Small intestine (tissue), 7 donors: ENCODE measurements around the gene ASCL2. TPM values are rescaled to one million over a fixed set of nuclear protein-coding genes. Genes with fewer than 3 reads are reported as not detected.

ENCODE experiments used
- DNase-seq, 2 donors: peaks; one replicate each; pipeline versions ENCODE4 v3.0.0 to v3.0.0-alpha.2; 2013
- FAIRE-seq: peaks from 2 replicates; lab custom pipeline; 2012; peaks lifted over from hg19 to GRCh38; lab: Jason Lieb, UNC
- H3K27ac ChIP-seq, 3 donors: one replicate each; pipeline ENCODE4 v1.5.1; 2013; ENCODE audit warnings: low read length in 2 of 3, mild to moderate bottlenecking in 2 of 3, control low read depth in 1 of 3, inconsistent platforms in 1 of 3, low read depth in 1 of 3, moderate library complexity in 1 of 3
- H3K27me3 ChIP-seq, 3 donors: one replicate each; pipeline ENCODE4 v1.6.1; 2013; ENCODE audit warnings: low read length in 3 of 3, inconsistent platforms in 1 of 3; ENCODE audit not compliant: control insufficient read depth in 3 of 3, insufficient read depth in 3 of 3
- H3K36me3 ChIP-seq, 3 donors: one replicate each; pipeline ENCODE4 v1.6.1; 2013; ENCODE audit warnings: low read length in 3 of 3, inconsistent platforms in 1 of 3, low read depth in 1 of 3, mild to moderate bottlenecking in 1 of 3, moderate library complexity in 1 of 3; ENCODE audit not compliant: control insufficient read depth in 3 of 3, insufficient read depth in 2 of 3
- H3K4me1 ChIP-seq, 3 donors: one replicate each; pipeline ENCODE4 v1.6.1; 2013; ENCODE audit warnings: low read length in 2 of 3, inconsistent platforms in 1 of 3, low read depth in 1 of 3, mild to moderate bottlenecking in 1 of 3, moderate library complexity in 1 of 3; ENCODE audit not compliant: control insufficient read depth in 3 of 3, insufficient read depth in 2 of 3
- H3K4me3 ChIP-seq, 3 donors: one replicate each; pipeline ENCODE4 v1.5.1; 2013; ENCODE audit warnings: low read length in 3 of 3, control low read depth in 1 of 3, inconsistent platforms in 1 of 3, low read depth in 1 of 3, mild to moderate bottlenecking in 1 of 3, moderate library complexity in 1 of 3
- H3K9me3 ChIP-seq, 2 donors: one replicate each; pipeline ENCODE4 v1.6.1; 2013; ENCODE audit warnings: low read depth in 1 of 2, low read length in 1 of 2; ENCODE audit not compliant: control insufficient read depth in 2 of 2, insufficient read depth in 1 of 2
- WGBS, 3 donors: extraction: QIAGEN DNeasy Blood & Tissue Kit; methylation state at CpG; one replicate each; pipeline ENCODE4 v1.1.7; 2013; 5-methylcytosine and 5-hydroxymethylcytosine counted together
- polyA plus RNA-seq, 4 donors: library from polyadenylated mRNA; stranded (reverse) in 3 of 4; unstranded in 1 of 4; fragments of 200-250 nt in 3 of 4; fragments of 120-200 nt in 1 of 4; gene quantifications; one replicate each; pipeline versions ENCODE4 v1.2.1 to v1.2.3, GENCODE V29; 2013
- donor health status: healthy with polysubstance abuse.
- donor health status: control.
- donor health status: control.
- donor health status: Bipolar disorder and iron deficiency.
- donor health status: healthy.

The ASCL2 gene
- polyA plus RNA-seq, 4 donors = 0.89 to 16.5 (median 9.4) TPM

DNA sequence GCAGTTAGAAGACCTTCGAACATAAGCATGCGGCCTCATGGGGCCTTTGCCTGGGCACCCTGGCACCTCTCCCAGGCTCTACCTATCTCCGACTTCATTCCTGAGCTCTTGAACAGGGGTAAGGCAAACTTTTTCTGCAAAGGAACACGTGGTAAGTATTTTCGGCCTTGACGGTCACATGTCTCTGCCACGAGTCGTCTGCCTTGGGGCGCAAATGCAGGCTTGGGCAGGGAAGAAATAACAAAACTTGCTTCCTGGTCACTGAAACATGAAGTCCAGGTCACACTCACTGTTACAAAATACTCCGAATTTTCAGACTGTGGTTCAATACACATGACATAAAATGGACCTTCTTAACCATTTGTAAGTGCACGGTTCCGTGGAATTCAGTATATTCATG, 3.4 kb upstream of the ASCL2 start:
- peaks cover 0 to 5% of the 10 kb centered on the region in 2 donors for H3K9me3 ChIP-seq
- no peaks in the 10 kb centered on the region for H3K36me3 ChIP-seq
- H3K4me3 ChIP-seq = no peak overlapping the region
- DNase-seq = no peak
- no peak overlapping the region for H3K27ac ChIP-seq
- 78 to 86% (median 83%) methylated on average over 12 of the region's 12 CpGs for WGBS, 3 donors
- no peak for FAIRE-seq
- H3K4me1 ChIP-seq = peaks cover 0 to 6% (median 0%) of the 10 kb centered on the region in 3 donors
- peaks cover 0 to 29% (median 5%) of the 10 kb centered on the region in 3 donors for H3K27me3 ChIP-seq

DNA sequence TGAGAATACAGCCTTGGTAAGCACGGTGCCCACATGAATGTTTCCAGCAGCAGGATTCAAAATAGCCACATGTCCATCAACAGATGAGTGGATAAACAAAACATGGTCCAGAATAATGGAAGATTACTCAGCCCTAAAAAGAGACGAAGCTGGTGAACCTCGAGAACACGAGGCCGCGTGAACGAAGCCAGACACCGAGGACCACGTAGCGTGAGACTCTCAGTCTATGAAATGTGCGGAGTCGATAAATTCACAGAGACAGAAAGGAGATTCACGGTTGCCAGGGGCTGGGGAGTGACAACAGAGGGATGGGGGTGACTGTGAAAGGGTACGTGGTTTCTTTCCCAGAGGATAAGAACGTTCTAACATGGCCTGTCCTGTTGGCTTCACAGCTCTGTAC, 2.9 kb upstream of the ASCL2 start:
- peaks cover 0 to 5% of the 10 kb centered on the region in 2 donors for H3K9me3 ChIP-seq
- H3K27ac ChIP-seq = no peak overlapping the region
- DNase-seq = no peak
- H3K36me3 ChIP-seq = peaks cover 0 to 2% (median 0%) of the 10 kb centered on the region in 3 donors
- H3K4me3 ChIP-seq = no peak overlapping the region
- H3K27me3 ChIP-seq = peaks cover 0 to 29% (median 5%) of the 10 kb centered on the region in 3 donors
- 85 to 93% (median 90%) methylated on average over 15 of the region's 15 CpGs for WGBS, 3 donors
- FAIRE-seq = no peak
- H3K4me1 ChIP-seq = peaks cover 0 to 6% (median 1%) of the 10 kb centered on the region in 3 donors

DNA sequence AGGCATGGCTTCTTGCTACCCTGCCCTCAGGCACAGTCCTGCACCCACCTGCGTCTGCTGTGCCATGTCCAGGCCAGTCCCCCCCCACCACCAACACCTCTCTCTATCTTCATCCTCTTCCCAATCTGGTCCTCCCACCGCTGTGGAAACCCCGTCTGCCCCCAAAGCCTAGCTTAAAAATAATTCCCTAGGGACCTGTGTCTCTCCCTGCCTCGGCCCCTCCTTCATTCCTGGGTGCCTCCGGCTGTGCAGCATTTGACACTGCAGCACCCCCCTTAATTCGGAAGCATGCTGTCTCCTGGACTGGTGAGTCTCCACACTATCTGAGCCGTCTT, 2.5 kb upstream of the ASCL2 start:
- no peak for FAIRE-seq
- Histone ChIP-seq H3K4me1 (peaks cover 0 to 6% (median 3%) of the 10 kb centered on the region in 3 donors), H3K9me3 (peaks cover 0 to 5% of the 10 kb centered on the region in 2 donors), H3K36me3 (peaks cover 0 to 6% (median 0%) of the 10 kb centered on the region in 3 donors), H3K4me3 (no peak overlapping the region), H3K27me3 (peaks cover 0 to 29% (median 5%) of the 10 kb centered on the region in 3 donors), H3K27ac (no peak overlapping the region)
- WGBS, 3 donors = 87 to 95% (median 93%) methylated on average over 7 of the region's 7 CpGs
- no peak for DNase-seq

DNA sequence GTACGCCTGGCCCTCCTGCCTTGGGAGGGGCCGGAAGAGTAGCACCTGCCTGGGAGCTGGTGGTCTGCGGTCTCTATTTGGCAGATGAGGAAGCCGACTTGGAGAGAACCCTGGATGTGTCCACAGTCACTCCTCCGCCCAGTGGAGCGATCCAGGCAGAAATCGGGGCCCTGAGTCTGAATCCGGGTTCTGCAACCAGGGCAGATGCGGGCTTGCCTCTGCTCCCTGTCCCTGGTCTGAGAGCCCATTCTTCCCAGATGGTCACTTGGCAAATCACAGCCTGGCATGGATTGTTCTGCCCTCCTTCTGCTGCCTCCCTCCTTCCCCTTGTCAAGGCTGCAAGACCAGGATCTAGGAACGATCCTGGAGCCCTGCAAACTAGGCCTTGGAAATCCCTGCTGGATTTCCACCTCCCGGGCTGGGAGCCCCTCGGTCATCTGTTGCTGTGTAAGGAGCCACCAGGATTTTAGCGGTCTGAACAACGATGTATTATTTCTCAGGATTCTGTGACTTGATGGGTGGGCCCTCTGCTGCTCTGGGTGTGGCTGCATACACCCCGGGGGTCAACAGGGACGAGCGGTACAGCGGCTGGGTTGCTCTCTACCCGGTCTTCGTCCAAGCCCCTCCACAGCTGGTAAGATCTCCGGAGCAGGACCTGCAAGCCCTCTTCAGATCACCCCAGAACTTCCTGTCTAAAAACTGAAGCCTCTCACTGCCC, 2.0 kb upstream of the ASCL2 start:
- H3K36me3 ChIP-seq = peaks cover 0 to 12% (median 0%) of the 10 kb centered on the region in 3 donors
- H3K27me3 ChIP-seq = peaks cover 0 to 29% (median 5%) of the 10 kb centered on the region in 3 donors
- H3K4me1 ChIP-seq = peaks cover 0 to 6% (median 3%) of the 10 kb centered on the region in 3 donors
- WGBS, 3 donors = 85 to 90% (median 89%) methylated on average over 21 of the region's 21 CpGs
- FAIRE-seq (no peak), DNase-seq (no peak)
- H3K27ac ChIP-seq = no peak overlapping the region
- no peak overlapping the region for H3K4me3 ChIP-seq
- H3K9me3 ChIP-seq = peaks cover 0 to 5% of the 10 kb centered on the region in 2 donors

DNA sequence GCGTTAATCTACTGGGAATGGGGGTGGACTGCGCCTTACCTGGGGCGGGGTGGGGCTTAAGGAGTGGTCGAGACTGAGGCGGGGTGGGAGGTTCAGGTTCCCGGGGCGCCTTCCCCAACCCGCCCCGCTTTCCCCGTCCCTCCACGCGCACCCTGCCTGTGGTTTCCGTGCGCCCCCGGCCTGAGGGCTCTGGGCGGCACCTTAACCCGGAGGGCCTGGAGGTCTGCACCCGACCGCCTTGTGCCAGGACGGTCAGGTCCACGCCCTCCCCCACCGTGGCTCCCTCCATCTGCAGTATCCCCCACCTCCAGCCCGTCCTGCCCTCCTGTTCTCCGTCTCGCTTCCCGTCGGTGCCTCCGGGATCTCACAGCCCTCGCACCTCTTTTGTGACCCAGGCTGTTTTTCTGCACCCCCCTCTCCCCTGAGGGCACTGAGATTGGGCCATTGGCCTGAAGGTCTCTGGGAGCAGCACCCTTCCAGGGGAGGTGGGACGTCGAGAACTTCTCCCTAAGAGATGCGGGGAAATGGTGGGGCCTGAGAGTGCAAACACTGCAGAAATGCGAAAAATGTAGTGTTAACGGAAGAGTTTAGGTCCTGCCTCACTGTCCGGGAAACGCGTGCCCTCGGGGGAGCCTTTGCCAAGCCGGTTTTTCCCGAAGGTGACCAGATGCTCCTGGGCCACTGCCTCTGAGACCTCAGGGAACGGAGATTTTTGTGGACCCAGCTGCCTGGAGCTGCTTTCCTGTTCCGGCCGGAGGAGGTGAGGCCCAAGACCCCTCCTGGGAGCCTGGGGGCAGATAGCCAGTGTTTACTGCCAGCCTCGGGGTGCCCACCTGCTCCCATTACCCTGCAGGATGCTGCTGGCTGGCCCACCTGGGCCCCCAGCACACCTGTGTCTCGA, 1.2 kb upstream of the ASCL2 start:
- Histone ChIP-seq H3K4me3 (no peak overlapping the region), H3K4me1 (peaks cover 0 to 10% (median 3%) of the 10 kb centered on the region in 3 donors), H3K9me3 (peaks cover 0 to 5% of the 10 kb centered on the region in 2 donors), H3K36me3 (peaks cover 0 to 20% (median 0%) of the 10 kb centered on the region in 3 donors), H3K27me3 (peaks cover 0 to 29% (median 5%) of the 10 kb centered on the region in 3 donors), H3K27ac (no peak overlapping the region)
- WGBS, 3 donors = 31 to 41% (median 37%) methylated on average over 37 to 45 of the region's 45 CpGs
- DNase-seq = no peak
- FAIRE-seq = no peak

DNA sequence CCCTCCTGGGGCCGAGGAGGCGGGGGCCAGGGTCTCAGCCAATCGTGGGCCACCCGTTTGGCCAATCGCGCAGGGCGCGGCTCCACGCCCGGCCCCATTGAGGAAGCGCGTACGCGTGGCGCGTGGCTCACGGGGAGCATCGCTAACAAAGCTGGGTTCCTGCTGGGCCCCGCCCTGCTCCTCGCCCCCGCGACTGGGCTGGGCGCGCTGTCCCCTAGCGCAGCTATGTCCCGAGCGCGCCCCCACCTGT, 614 bp upstream of the ASCL2 start:
- FAIRE-seq = no peak
- Histone ChIP-seq H3K27ac (no peak overlapping the region), H3K4me3 (no peak overlapping the region), H3K9me3 (peaks cover 0 to 5% of the 10 kb centered on the region in 2 donors), H3K27me3 (peaks cover 0 to 29% (median 5%) of the 10 kb centered on the region in 3 donors), H3K36me3 (peaks cover 0 to 25% (median 0%) of the 10 kb centered on the region in 3 donors), H3K4me1 (peaks cover 0 to 10% (median 3%) of the 10 kb centered on the region in 3 donors)
- WGBS, 3 donors = 0 to 2% (median 1%) methylated on average over 28 of the region's 28 CpGs
- DNase-seq = peak; percentile 27 to 75

DNA sequence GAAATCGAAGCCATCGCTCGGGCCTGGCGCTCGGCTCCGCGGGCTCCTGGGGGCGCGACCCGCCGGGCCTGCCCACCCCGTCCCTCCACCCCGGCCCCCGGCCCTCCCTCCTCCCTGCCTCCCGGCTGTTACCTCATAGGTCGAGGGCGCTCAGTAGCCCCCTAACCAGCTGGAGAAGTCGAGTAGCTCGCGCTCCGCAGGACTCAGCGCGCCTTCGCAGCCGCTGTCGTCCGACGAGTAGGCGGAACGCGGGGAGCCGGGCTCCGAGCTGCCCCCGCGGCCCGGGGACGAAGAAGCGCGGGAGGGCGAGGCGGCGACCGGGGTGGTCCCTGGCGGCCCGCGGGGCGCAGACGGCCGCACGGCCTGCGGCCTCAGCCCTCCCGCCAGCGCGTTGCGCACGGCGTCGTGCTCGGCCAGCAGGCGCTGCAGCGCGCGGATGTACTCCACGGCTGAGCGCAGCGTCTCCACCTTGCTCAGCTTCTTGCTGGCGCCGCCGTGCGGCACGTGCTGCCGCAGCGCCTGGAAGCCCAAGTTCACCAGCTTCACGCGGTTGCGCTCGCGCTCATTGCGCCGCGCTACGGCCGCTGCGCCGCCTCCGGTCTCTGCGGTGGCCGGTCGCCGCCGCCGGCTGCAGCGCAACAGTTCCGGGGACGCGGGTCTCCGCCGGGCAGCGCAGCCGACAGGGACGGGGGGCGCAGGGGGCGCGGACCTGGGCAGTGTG, 627 bp downstream of the ASCL2 start:
- WGBS, 3 donors = 2 to 3% (median 2%) methylated on average over 53 to 104 of the region's 104 CpGs
- Histone ChIP-seq H3K4me3 (peak overlapping the region in 2 of 3 donors; percentile 50 to 55), H3K4me1 (peaks cover 0 to 10% (median 3%) of the 10 kb centered on the region in 3 donors), H3K36me3 (peaks cover 0 to 29% (median 0%) of the 10 kb centered on the region in 3 donors), H3K27ac (peak overlapping the region in 2 of 3 donors; percentile 66 to 75), H3K9me3 (peaks cover 0 to 2% of the 10 kb centered on the region in 2 donors), H3K27me3 (peaks cover 0 to 29% (median 5%) of the 10 kb centered on the region in 3 donors)
- DNase-seq (peak; percentile 61 to 90), FAIRE-seq (no peak)
